ENCODE measurements around the gene NKX1-1.

DNA sequence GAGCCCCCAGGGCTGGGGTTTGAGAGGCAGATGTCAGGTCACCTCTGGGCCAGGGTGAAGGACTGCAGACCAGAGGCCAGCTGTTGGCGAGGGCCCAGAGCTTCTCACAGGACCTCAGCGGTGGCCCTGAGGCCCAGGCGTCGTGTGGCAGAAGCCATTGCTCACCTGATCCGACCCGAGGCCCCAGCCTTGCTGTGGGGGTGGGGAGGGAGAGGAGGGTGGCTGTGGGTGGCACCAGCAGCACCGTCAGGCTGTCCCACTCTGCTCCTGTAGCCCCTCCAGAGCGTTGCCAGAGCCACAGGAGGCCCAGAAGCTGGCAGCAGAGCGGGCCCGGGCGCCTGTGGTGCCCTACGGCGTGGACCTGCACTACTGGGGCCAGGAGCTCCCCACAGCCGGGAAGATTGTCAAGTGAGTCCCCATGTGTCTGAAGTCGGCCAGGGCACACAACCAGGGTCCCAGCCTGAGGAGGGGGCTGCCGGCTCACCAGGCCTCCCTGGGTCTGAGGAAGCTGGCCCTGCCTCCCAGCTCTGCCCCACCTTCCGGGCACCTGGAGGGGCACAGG is 30.4 kb downstream of the NKX1-1 start:
- TF ChIP-seq CTCF (IDR thresholded peaks at IDR 0.05; ENCODE audit: low read depth, low read length) (no peak), EZH2phosphoT487 (IDR thresholded peaks at IDR 0.05; ENCODE audit: low read depth) (no peak)
